SIG-M5 treated with dmso at 0.1 percent for 504 hours (cell line): ENCODE results near the gene RHBG.

ENCODE experiments used
- DNase-seq: peaks from one replicate; lab custom pipeline; 2025; ENCODE audit not compliant: unreplicated experiment; lab: John Stamatoyannopoulos, UW

RHBG gene

GRCh38 chr1:156386134-156386901 lies 17.3 kb downstream of the RHBG start:
- no peak for DNase-seq

DNA sequence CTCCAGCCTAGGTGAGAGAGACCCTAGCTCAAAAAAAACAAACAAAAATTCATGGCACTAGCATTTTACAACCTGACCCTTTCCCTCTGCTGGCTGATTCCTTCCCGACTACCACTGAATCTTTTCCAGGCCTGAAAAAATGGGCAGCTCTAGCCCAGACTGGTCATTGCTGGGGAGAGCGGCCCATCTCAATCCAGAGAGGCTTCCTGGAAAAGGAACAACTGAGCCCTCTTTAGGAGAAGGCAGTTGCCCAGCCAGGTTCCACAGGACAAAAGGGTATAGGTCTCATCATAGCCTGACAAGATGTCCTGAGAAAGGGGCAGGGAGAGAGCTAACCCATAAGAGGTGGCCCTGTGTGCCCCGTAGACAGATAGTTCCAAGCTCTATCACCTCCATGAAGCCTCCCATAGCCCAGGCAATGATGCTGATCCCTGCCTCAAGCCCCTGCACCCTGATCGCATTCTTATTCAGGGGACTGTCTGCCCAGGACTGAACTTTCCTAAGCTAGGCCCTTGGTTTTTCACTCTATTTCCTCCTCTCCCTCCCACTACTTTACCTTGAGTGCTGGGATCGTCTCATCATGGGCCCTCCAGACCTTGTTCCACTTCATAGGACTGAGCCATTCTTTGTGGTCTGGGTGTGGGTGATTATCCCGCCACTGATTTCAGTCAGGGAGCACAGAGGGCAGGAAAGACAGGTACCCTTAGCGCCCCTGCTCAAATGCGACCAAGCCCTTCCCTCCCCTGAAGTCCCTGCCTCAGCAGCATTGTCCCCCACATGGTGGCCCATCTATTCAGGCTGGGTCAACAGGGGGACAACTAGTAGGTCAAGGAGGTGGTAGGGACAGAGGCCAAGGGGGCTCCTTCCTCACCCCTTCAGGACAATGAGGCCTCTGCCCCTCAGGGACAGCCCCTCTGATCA lies 18.2 kb downstream of the RHBG start:
- no peak for DNase-seq

GRCh38 chr1:156387870-156388173 lies 18.8 kb downstream of the RHBG start:
- no peak for DNase-seq

DNA sequence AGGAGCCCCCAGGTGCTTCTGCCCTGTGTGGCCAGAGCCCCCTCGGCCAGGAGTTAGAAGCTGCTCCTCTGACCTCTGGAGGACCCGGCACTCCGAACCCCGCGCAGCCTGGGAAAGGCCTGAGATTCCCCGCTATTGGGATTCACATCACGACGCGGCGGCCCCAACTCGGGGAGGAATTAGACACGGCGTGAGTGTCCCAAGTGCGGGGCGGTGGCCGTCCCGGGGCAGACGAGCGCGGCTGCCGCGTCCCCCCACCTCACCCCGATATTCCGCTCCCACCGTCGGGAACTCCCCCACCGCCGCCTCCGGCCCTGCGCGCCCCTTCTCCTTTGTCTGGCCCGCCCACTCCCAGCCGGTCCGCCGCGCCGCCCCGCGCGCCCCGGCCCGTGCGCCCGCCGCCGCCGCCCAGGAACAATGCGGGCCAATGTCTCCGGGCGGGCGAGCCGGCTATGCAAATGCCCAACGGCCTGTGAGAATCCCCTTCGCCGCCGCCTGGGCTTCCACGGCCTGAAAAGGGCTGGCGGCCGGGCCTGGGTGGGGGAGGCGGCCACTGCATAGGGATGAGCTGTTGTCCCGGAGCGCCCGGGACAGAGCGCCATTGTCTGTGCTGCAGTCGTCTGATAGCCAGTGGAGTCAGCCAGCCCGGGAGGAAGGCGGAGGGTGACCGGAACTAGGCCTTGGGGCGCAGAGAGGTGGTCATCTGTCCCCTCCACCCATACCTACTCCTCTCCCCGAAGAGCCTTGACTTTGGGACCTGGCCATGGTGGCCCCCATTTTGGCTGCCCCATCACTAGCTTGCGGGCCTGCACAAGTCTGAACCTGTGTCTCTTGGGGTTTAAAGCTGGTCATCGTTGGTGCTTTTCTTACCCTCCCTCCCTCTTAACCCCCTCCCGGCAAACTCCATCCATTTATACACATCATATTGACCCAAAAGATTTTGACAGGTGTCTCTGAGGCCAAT lies 19.4 kb downstream of the RHBG start:
- DNase-seq, result no peak

DNA sequence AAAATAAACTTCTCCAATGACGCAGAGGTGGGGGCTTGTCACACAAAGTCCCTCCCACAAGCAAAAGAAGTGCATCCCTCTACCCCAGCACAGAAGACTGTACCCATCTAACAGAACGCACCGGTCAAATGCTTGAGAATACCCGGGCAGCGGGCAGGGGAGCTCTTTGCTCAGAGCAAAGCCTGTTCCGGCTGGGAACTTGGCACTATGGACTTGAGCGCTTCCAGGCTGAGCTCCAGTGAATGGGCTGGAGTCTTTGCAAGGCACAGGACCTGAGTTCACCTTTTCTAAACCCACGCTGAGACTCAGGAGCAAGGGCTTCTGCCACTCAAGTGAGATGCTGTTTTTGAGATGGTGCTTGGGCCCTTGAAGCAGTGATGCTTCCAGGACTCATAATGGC lies 20.3 kb downstream of the RHBG start:
- no peak for DNase-seq

DNA sequence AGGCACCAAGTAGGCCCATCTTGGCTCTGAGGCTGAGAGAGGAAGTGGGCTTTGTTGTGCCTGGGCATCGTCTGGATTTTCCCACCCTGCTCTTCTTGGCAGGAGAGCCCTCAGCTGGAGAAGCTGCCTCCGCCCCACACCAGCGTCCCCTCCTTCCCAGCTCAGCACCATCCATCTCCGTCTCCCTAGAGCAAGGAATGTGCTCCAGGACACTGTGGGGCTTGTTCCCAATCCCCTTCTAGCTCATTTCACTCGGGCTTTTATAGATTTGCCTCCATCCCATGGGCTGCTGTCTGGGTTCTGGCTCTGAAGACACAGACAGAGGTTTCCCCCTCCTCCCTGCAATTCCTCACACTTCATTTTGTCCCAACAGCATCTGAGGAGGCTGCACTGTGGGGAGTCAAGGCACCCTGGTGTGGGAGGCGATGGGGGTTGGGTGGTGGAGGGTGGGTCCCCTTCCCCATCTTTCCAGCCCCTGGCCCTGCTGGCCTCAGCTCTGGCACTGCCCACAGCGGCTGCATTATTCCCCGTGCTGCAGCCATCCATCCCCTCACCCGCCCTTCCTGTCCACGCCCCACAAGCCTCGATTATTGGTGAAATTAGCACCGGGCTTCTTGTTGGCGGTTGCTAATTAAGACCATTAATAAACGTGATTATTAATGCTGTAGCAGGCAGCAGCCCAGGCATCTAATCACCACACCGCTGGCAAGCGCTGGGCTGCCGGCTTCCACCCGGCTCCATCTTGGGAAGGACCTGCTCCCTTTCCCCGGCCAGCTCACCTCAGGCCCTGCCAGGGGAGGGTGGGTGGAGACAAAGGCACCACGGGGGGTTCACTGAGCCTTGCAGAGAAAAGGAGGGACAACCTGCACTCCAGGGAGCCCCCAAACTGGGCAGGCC lies 21.7 kb downstream of the RHBG start:
- no peak for DNase-seq

GRCh38 chr1:156391366-156391677 lies 22.3 kb downstream of the RHBG start:
- no peak for DNase-seq

DNA sequence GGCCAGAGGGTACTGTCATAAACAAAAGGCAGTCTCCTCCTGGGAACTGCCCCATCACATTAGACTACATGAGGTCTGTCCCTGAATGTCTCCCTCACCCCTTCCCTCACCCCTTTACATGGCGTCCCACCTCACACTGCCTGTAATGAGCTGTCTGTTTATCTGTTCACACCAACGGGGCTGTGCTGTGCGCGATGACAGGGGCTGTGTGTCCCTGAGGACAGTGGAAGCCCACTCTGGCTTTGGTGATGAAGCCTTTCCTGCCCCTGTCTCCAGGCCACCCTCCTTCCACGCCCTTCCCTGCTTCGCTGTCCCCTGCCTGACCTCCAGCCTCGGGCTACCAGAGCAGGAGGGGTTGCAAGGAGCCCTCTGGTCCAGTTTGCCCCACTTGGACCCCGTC lies 22.7 kb downstream of the RHBG start:
- no peak for DNase-seq

- no peak for DNase-seq
Observed at GRCh38 chr1:156392452-156392853, 23.4 kb downstream of the RHBG start.

DNA sequence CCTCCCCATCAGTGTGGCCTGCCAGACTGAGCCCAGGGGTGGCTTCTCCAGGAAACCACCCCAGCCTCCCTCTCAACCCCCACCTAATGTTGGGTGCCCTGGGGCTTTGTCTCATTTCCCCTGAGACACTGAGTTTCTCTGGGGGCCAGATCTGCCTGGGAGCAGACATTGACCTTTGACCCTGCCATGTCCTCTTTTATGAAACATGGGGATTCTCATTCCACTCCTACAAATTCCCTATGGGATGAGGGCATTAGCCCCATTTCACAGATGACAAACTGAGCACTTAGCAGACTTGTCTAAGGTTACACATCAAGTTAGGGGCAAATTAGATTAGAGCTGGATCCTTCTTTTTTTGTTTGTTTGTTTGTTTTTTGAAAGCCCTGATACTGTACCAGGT lies 24.1 kb downstream of the RHBG start:
- no peak for DNase-seq

GRCh38 chr1:156394082-156394481 lies 25.1 kb downstream of the RHBG start:
- no peak for DNase-seq

- peak; percentile 70 for DNase-seq
Observed at GRCh38 chr1:156394835-156395461, 25.9 kb downstream of the RHBG start.

GRCh38 chr1:156399355-156400125 lies 30.5 kb downstream of the RHBG start:
- DNase-seq, result no peak

DNA sequence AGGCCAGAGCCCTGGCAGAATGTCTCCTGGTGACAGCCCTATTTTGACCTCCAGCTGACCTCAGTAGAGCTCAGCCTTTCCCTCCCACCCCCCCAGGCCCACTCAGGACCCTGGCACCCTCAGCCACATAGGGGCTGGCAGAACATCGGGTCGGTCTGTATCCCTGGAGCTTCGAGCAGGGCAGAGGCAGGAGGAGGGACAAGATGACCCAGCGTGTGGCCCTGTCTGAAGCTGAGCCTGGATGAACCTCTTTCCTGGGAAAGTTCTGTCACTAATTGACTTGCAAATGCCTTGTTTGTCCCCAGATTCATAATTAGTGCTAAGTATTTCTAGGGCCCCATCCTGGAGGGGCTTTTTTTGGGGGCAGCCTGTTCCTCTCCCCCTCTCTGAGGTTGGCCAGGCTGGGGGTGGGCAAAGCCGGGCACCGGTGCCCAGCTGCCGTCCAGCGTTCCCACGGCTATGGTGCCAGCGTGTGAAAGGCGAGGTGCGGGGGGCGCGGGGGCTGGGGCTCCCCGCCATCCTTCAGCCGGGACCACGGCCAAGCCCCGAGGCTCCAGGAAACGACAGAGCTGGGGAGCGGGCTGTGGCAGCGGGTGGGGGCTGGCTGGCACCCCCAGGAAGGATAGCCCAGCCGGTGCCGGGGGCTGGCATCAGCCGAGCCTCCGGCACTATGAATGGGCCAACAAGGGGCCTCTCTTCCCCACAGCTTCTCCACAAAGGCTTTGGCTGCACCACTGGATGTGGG lies 31.4 kb downstream of the RHBG start:
- DNase-seq, result no peak

DNA sequence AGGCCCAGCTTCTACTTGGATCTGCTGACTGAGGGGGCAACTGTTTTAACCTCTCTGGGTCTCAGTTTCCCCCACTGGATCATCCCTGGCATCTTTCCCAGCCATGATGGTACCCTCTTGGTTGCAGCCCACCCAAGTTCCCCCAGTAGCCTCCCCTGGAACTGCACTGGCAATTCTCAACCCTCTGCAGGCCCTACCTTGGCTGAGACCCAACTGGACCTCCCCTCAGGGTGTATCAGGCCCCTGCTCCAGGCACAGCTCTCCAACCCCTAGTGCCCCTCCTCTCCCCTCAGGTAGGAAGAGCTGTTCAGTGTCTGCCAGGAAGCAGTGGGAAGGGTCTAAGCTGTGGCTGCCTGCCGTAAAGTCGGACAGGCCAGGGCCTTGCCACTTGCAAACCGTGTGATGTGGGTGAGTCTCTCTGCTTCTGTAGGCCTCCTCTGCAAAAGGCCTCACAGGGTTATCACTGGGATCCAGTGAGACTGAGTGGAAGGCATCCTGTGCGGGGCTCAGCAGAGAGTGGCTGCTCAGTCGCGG lies 32.1 kb downstream of the RHBG start:
- no peak for DNase-seq

- no peak for DNase-seq
Observed at GRCh38 chr1:156401681-156402081, 32.7 kb downstream of the RHBG start.

GRCh38 chr1:156402331-156403020 lies 33.5 kb downstream of the RHBG start:
- no peak for DNase-seq

DNA sequence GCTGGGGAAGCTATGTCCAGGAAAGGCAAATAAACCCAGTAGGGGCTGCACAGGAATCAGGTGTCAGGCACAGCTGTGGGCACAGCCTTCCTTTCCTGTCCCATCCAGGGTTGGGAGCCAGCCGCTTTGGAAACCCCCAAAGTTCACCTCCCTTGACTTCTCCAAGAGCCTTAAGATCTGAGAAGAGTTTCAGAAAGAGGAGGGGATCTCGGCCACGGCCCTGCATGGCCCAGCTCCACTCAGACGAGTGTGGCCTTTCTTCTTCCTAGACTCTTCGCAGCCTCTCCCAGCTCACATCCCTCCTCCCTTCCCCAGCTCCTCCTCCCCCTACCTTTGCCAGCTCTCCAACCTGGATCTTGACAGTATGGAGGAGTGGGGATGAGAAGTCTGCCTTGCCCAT lies 36.7 kb downstream of the RHBG start:
- no peak for DNase-seq
